Measurements from ENCODE around the gene PDLIM3.

Gene PDLIM3

DNA sequence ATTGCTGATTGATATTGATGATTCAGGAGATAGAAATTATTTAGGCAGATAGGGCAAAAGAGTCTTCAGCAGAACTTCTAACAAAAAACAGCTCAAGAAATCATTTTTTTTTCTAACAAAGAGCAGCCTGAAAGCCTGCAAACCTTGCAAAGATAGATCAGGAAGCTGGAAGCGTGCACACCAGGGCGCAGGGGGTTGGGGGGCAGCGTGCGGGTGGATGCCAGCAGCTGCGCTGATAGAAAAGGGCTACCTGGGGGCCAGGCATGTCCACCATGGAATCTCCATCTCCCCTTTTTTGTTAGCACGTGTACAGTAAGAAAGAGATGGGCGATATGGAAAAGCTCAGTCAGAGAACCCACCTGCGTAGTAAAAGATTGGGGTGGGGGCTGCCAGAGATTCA, 62.1 kb downstream of the PDLIM3 start (continued):
- TF ChIP-seq ZNF157 (tag by site-specific recombination; IDR thresholded peaks at IDR 0.05): no peak

GRCh38 chr4:185472103-185472542, 63.2 kb downstream of the PDLIM3 start:
- peak overlapping the region; percentile 62 for H3K4me3 ChIP-seq (ENCODE audit: low read depth, low read length)
- H3K36me3 ChIP-seq (ENCODE audit: control insufficient read depth in 2 of 2, insufficient read depth in 1 of 2, low read length in 2 of 2): no peaks in the 10 kb centered on the region
- POLR2A ChIA-PET: interaction anchor here (1.0 kb wide), 1 partner anchor 63 kb away, joined by 4 read pairs; the partner anchor contains the start of gene PDLIM3
- H3K27ac ChIP-seq (ENCODE audit: extremely low read depth, low read depth, low read length): no peak overlapping the region
- CTCF ChIA-PET: interaction anchor here (0.5 to 1.4 kb wide), 5 partner anchors 9 to 338 kb away, joined by 3 to 7 read pairs (median 5); no protein-coding TSS in a partner anchor
- H3K9me3 ChIP-seq (ENCODE audit: control insufficient read depth, insufficient read depth, low read depth, low read length): no peaks in the 10 kb centered on the region
- TF ChIP-seq MZF1 (tag by site-specific recombination; IDR thresholded peaks at IDR 0.05; ENCODE audit: borderline replicate concordance) (peak; percentile 56; the same call in 1 of the 2 replicates), AEBP2 (tag by site-specific recombination; IDR thresholded peaks at IDR 0.05; ENCODE audit: borderline replicate concordance) (no peak)
- 0 out of 2 replicates have a peak, but pooled peaks cover 3% of the 10 kb centered on the region for H3K4me1 ChIP-seq (ENCODE audit: control insufficient read depth, insufficient read depth, low read length)

DNA sequence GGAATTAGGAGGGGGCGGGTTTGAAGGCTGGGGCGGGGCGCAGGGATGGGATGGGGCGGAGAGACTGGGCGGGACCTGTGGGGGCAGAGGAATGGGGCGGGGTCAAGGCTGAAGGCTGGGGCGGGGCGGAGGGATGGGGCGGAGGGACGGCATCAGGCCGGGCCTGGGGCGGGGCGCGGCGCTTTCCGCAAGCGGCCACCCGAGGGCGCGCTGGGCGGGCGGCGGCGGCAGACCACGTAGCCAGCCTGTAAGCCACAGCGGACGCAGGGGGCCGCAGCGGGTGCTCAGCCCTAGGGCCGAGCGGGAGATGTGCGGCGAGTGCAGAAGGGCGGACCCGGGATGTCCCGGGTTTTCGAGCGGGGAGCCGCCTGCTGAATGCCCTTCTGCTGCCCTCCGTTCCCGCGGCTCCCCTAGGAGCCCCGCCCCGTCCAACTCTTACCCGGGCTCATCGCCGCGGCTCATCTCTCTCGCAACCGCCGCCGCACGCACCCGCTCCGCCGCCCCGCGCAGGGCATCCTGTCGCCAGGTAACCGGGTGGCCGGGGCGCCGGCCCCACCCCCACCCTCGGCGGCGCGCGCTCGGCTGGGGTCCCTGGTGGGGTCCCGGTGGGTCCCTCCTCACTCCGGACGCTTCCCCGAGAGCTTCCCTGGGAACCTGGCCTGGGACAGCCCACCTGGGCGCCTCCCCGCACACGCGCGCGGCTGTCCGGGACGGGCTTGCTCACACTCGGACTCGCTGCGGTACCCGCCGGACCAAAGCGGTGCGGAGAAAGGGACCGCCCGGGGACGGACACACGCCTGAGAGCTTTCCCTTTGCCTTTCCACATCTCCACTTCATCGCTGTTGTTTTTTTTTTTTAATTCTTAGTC, 63.8 kb downstream of the PDLIM3 start, which contains the start of gene CCDC110:
CCDC110 (minus strand) TSS at position 499 of the 868 bp plus-strand sequence; CDS start at position 449, 50 bp downstream.
- no peaks in the 10 kb centered on the region for H3K9me3 ChIP-seq (ENCODE audit: control insufficient read depth, insufficient read depth, low read depth, low read length)
- 0 out of 2 replicates have a peak, but pooled peaks cover 3% of the 10 kb centered on the region for H3K4me1 ChIP-seq (ENCODE audit: control insufficient read depth, insufficient read depth, low read length)
- peak within 1 kb of the TSS; percentile 62 for H3K4me3 ChIP-seq (ENCODE audit: low read depth, low read length)
- no peaks in the 10 kb centered on the region for H3K36me3 ChIP-seq (ENCODE audit: control insufficient read depth in 2 of 2, insufficient read depth in 1 of 2, low read length in 2 of 2)
- H3K27ac ChIP-seq (ENCODE audit: extremely low read depth, low read depth, low read length): peak within 1 kb of the TSS; percentile 31; the same call in 1 of the 2 replicates
- ChIA-PET CTCF (interaction anchor here (0.7 to 1.4 kb wide), 4 partner anchors 9 to 339 kb away, joined by 4 to 7 read pairs (median 5); no protein-coding TSS in a partner anchor), POLR2A (interaction anchor here (1.0 kb wide), 1 partner anchor 64 kb away, joined by 4 read pairs; the partner anchor contains the start of gene PDLIM3)
- TF ChIP-seq MZF1 (tag by site-specific recombination; IDR thresholded peaks at IDR 0.05; ENCODE audit: borderline replicate concordance) (no peak), ZNF239 (tag by site-specific recombination; IDR thresholded peaks at IDR 0.05) (no peak), SETDB1 (IDR thresholded peaks at IDR 0.05; ENCODE audit: insufficient read length, low read length) (no peak), OSR2 (tag by site-specific recombination; IDR thresholded peaks at IDR 0.05) (no peak), ZNF548 (tag by site-specific recombination; IDR thresholded peaks at IDR 0.05) (no peak), ZBTB8A (tag by site-specific recombination; IDR thresholded peaks at IDR 0.05) (peak; percentile 93), ZNF530 (tag by site-specific recombination; IDR thresholded peaks at IDR 0.05; ENCODE audit: low read depth) (no peak), ZNF747 (tag by site-specific recombination; IDR thresholded peaks at IDR 0.05) (no peak), ZNF18 (tag by site-specific recombination; IDR thresholded peaks at IDR 0.05) (no peak), ZNF426 (tag by site-specific recombination; IDR thresholded peaks at IDR 0.05) (no peak), ZNF654 (tag by site-specific recombination; IDR thresholded peaks at IDR 0.05; ENCODE audit: low read depth) (no peak), ZNF830 (tag by site-specific recombination; IDR thresholded peaks at IDR 0.05; ENCODE audit: low read depth) (no peak), GLIS2 (tag by site-specific recombination; IDR thresholded peaks at IDR 0.05) (peak; percentile 59; the same call in 1 of the 2 replicates), PRDM6 (tag by site-specific recombination; IDR thresholded peaks at IDR 0.05) (no peak), ZNF521 (tag by site-specific recombination; IDR thresholded peaks at IDR 0.05) (no peak), ZBTB20 (tag by site-specific recombination; IDR thresholded peaks at IDR 0.05) (peak; percentile 83), ZNF221 (tag by site-specific recombination; IDR thresholded peaks at IDR 0.05; ENCODE audit: borderline replicate concordance) (no peak), ELK4 (IDR thresholded peaks at IDR 0.05; ENCODE audit: borderline replicate concordance, low read depth, low read length) (no peak)
- TF ChIP-seq, protein P1, sequence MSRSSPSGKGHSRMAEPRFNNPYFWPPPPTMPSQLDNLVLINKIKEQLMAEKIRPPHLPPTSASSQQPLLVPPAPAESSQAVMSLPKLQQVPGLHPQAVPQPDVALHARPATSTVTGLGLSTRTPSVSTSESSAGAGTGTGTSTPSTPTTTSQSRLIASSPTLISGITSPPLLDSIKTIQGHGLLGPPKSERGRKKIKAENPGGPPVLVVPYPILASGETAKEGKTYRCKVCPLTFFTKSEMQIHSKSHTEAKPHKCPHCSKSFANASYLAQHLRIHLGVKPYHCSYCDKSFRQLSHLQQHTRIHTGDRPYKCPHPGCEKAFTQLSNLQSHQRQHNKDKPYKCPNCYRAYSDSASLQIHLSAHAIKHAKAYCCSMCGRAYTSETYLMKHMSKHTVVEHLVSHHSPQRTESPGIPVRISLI (tag by site-specific recombination; IDR thresholded peaks at IDR 0.05): no peak
- TF ChIP-seq, protein P2, sequence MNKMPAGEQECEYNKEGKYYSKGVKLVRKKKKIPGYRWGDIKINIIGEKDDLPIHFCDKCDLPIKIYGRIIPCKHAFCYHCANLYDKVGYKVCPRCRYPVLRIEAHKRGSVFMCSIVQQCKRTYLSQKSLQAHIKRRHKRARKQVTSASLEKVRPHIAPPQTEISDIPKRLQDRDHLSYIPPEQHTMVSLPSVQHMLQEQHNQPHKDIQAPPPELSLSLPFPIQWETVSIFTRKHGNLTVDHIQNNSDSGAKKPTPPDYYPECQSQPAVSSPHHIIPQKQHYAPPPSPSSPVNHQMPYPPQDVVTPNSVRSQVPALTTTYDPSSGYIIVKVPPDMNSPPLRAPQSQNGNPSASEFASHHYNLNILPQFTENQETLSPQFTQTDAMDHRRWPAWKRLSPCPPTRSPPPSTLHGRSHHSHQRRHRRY (tag by site-specific recombination; IDR thresholded peaks at IDR 0.05): no peak

Data from HEK293 (cell line).